Motor neuron (in vitro differentiated cells): Measurements from ENCODE around the gene INO80. TPM values are rescaled to one million over a fixed set of nuclear protein-coding genes. Genes with fewer than 3 reads are reported as not detected.

Source experiments
- ATAC-seq, 8 experiments: fragments of 200-7000 bp; cut with Tn5 transposase; replicated peaks in 6 of 8; 2 replicates each; pipeline ENCODE4 v1.8.0; 2021; ENCODE audit warnings: mild to moderate bottlenecking in 8 of 8, moderate library complexity in 8 of 8
- H3K27ac ChIP-seq, 2 donors: fragments of 250-450 bp; sonication (Bioruptor Pico); 2 replicates each; pipeline ENCODE4 v1.9.0; 2021; ENCODE audit warnings: antibody characterized with exemption in 2 of 2, mild to moderate bottlenecking in 2 of 2, moderate library complexity in 1 of 2
- H3K4me1 ChIP-seq, 2 donors: fragments of 250-450 bp; sonication (Bioruptor Pico); replicated peaks in 1 of 2; 2 replicates each; pipeline ENCODE4 v1.6.1; 2021; ENCODE audit warnings: antibody characterized with exemption in 2 of 2, mild to moderate bottlenecking in 2 of 2, moderate library complexity in 1 of 2
- H3K4me3 ChIP-seq, 5 donors: fragments of 250-450 bp; sonication (Bioruptor Pico); 2 replicates each; pipeline ENCODE4 v1.9.0; 2021; ENCODE audit warnings: antibody characterized with exemption in 5 of 5, mild to moderate bottlenecking in 5 of 5, moderate library complexity in 4 of 5
- WGBS, 10 experiments: fragments of 450-650 bp; shearing (Covaris generic); methylation state at CpG; one replicate each; pipeline ENCODE4 v1.0.0; 2022; 5-methylcytosine and 5-hydroxymethylcytosine counted together
- in situ Hi-C, 9 experiments: fragments of 400-800 bp; cut with MboI; loops; one replicate each; pipeline ENCODE4 v1.15.0; 2021; ENCODE audit warnings: low sequenced_read_pairs in 9 of 9, low pct_unique_long_range_greater_than_20kb in 2 of 9; ENCODE audit not compliant: unreplicated experiment in 9 of 9
- total RNA-seq, 8 experiments: library from RNA; unstranded; fragments of 300-600 nt; gene quantifications; 2 replicates each; pipeline versions ENCODE4 v1.2.3 to v1.2.4, GENCODE V29; 2022

INO80 gene
- total RNA-seq, 8 experiments from 2014 or later = 8.0 to 25.8 (median 11.9) TPM

DNA sequence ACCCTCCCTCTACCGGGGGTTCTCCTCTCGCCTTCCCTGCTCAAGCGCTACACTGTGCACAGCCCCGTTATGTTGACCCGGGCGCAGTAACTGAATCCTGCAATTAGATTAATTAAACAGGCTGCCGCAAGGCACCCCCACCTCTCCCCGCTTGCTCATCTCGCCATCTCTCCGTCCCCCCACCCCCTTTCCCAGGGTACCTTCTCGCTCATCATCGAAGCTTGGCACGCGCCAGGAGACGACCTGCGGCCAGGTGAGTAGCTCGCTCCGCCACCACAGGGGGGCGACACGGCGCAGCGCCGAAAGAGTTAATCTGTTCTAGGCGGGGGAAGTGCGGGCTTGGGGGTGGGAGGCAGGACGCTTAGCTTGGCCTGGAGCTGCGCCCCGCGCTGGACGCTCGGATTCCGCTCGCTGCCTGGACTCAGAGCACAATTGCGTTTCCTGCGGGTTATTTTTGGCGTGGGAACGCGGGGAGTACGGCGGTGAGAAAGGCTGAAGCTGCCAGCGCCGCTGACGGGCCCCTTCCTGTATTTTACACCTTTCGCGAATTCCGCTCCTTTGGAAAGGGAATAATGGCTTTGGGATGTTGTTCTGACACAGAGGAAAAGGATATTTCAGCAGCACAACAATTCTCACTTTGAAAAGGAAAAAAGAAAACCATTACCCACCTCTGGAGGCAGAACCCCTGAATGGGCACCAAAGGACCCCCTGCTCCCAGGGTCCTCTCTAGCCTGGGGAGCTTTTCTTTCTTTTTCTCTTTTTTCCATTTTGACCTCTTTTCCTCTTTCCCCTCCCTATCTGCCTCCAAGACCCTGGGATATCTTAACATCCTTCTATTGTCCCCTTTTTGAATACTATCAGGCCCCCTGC lies 185.4 kb downstream of the INO80 start:
- WGBS, 10 experiments = 2 to 57% (median 14%) methylated on average over 2 to 21 of the region's 46 CpGs; no CpG with 5 or more reads in 6 of the 10 experiments
- Histone ChIP-seq H3K4me1 (peaks cover 39 to 47% of the 10 kb centered on the region in 2 donors), H3K27ac (peak overlapping the region; percentile 1 to 63), H3K4me3 (peak overlapping the region; percentile 46 to 68 (median 53))
- in situ Hi-C loops = no loop called here
- peak in 6 of 8 experiments; percentile 6 to 29 (median 16) for ATAC-seq

- peak; percentile 10 to 59 (median 18) for ATAC-seq
- H3K27ac ChIP-seq = peak overlapping the region in 1 of 2 donors; percentile 69
- 0 to 4% (median 2%) methylated on average over 1 to 16 of the region's 56 CpGs; no CpG with 5 or more reads in 4 of the 10 experiments for WGBS, 10 experiments
- peaks cover 45 to 53% of the 10 kb centered on the region in 2 donors for H3K4me1 ChIP-seq
- in situ Hi-C loops = no loop called here
- H3K4me3 ChIP-seq = peak overlapping the region; percentile 46 to 68 (median 53)
These were observed 186.2 kb downstream of the INO80 start for GRCh38 chr15:40929660-40930429.

Other genes starting within 250 kb of the INO80 start
- gene RHOV, start 242.0 kb downstream of the INO80 start, total RNA-seq = 1 to 10 TPM in 3 of 8 experiments, under 1 TPM in 5; 0.46 to 1.7 (median 0.83) TPM
- gene VPS18, start 221.8 kb downstream of the INO80 start, total RNA-seq = 10 to 100 TPM; 12.9 to 24.9 (median 19.3) TPM
- 10 to 100 TPM in 2 of 8 experiments, 1 to 10 TPM in 3, under 1 TPM in 3; 0.40 to 20.2 (median 3.0) TPM for gene DLL4, start 186.9 kb downstream of the INO80 start, total RNA-seq
- 10 to 100 TPM in 5 of 8 experiments, 1 to 10 TPM in 3; 2.7 to 70.3 (median 21.4) TPM for gene CHAC1, start 162.8 kb downstream of the INO80 start, total RNA-seq
- gene EXD1, start 114.5 kb upstream of the INO80 start, total RNA-seq = 1 to 10 TPM in 1 of 8 experiments, under 1 TPM in 6, not detected in 1; 0.09 to 1.3 (median 0.17) TPM
- 10 to 100 TPM; 32.1 to 98.9 (median 50.3) TPM for gene CHP1, start 115.0 kb upstream of the INO80 start, total RNA-seq
- gene OIP5, start 216.3 kb upstream of the INO80 start, total RNA-seq = 10 to 100 TPM in 2 of 8 experiments, 1 to 10 TPM in 2, under 1 TPM in 4; 0.78 to 12.9 (median 1.0) TPM
- 100 to 1,000 TPM in 1 of 8 experiments, 10 to 100 TPM in 2, 1 to 10 TPM in 5; 1.7 to 140 (median 7.3) TPM for gene NUSAP1, start 216.6 kb upstream of the INO80 start, total RNA-seq